ENCODE measurements around the gene SBSN. TPM values are rescaled to one million over a fixed set of nuclear protein-coding genes. Genes with fewer than 3 reads are reported as not detected.

The SBSN gene
- total and polyA plus RNA-seq, 10 of the 15 experiments (the other 5 are each of a cell fraction or from before 2014, with no cell fraction given): 0.09 TPM; not detected in 9

GRCh38 chr19:35508129-35508528 is 20.0 kb downstream of the SBSN start:
- Histone ChIP-seq H3K4me2 (ENCODE audit: control insufficient read depth, insufficient read depth) (no peak overlapping the region; the same call in 1 of the 2 replicates), H3K4me3 (peak overlapping the region; percentile 33; the same call in 1 of the 2 replicates), H3K36me3 (ENCODE audit: control insufficient read depth in 2 of 2, insufficient read depth in 2 of 2, low read length in 1 of 2) (no peaks in the 10 kb centered on the region), H3K4me1 (ENCODE audit: control insufficient read depth, insufficient read depth, low read length) (peaks cover 8% of the 10 kb centered on the region), H2AFZ (ENCODE audit: control insufficient read depth, low read depth, low read length) (no peak overlapping the region), H4K20me1 (ENCODE audit: control insufficient read depth, insufficient read depth) (no peaks in the 10 kb centered on the region), H3K27ac (ENCODE audit: control insufficient read depth, insufficient read depth) (0 out of 2 replicates have a peak overlapping the region, but pooled peaks have one; percentile 15), H3K79me2 (ENCODE audit: control insufficient read depth, insufficient read depth, low read length) (no peaks in the 10 kb centered on the region), H3K9ac (ENCODE audit: control insufficient read depth, insufficient read depth, low read length) (no peak overlapping the region), H3K27me3 (replicated peaks in 1 of 2; ENCODE audit: control insufficient read depth in 2 of 2, insufficient read depth in 2 of 2, low read length in 1 of 2) (no peaks in the 10 kb centered on the region; a peak in 1 of 4 replicates), H3K9me3 (replicated peaks; ENCODE audit: control insufficient read depth, insufficient read depth, low read length) (no peaks in the 10 kb centered on the region)
- TF ChIP-seq BCL3 (IDR thresholded peaks at IDR 0.05; ENCODE audit: borderline replicate concordance, insufficient read depth, low read depth, low read length, poor library complexity, severe bottlenecking) (no peak), RB1 (IDR thresholded peaks at IDR 0.05; ENCODE audit: borderline replicate concordance) (no peak), NR2F1 (conservative IDR thresholded peaks at IDR 0.05) (no peak), RUNX3 (IDR thresholded peaks at IDR 0.05; ENCODE audit: low read length) (no peak), BMI1 (IDR thresholded peaks at IDR 0.05; ENCODE audit: borderline replicate concordance) (no peak), ETV6 (conservative IDR thresholded peaks at IDR 0.05 in 1 of 2, IDR thresholded peaks at IDR 0.05 in 1 of 2; ENCODE audit: borderline replicate concordance in 1 of 2, low read depth in 1 of 2) (no peak), EED (IDR thresholded peaks at IDR 0.05; ENCODE audit: low read depth) (no peak), ASH2L (IDR thresholded peaks at IDR 0.05; ENCODE audit: borderline replicate concordance, low read depth) (no peak), USF1 (IDR thresholded peaks at IDR 0.05; ENCODE audit: borderline replicate concordance, extremely low read length, insufficient read depth, low read depth, low read length) (no peak), POU2F2 (IDR thresholded peaks at IDR 0.05; ENCODE audit: borderline replicate concordance, low read depth, low read length) (no peak), LARP7 (IDR thresholded peaks at IDR 0.05) (no peak)
- 8% methylated on average over 3 of the region's 3 CpGs for WGBS (ENCODE audit: insufficient coverage, insufficient replicate concordance, low lambda C conversion rate, missing lambda C conversion rate)
- CTCF ChIA-PET: interaction anchor here (0.6 to 6.3 kb wide), 19 partner anchors 12 to 522 kb away, joined by 3 to 87 read pairs (median 5); no protein-coding TSS in a partner anchor
- RAD21 ChIA-PET (ENCODE audit: unreplicated experiment): interaction anchor here (1.1 to 4.8 kb wide), 12 partner anchors 13 to 365 kb away, joined by 3 to 24 read pairs (median 4); partner anchors contain the start of gene FXYD7
- intact Hi-C loops (cut with micrococcal nuclease; ENCODE audit: unreplicated experiment): no loop called here
- DNase-seq (ENCODE audit: low read depth, low spot score): no peak
- in situ Hi-C loops (cut with MboI): no loop called here
- SMC1A ChIA-PET (ENCODE audit: uncharacterized antibody, unreplicated experiment): interaction anchor here (0.9 to 5.7 kb wide), 15 partner anchors 13 to 192 kb away, joined by 3 to 35 read pairs (median 4); partner anchors contain the start of genes FFAR1 and FFAR3
- ATAC-seq: no peak
- BruUV-seq (replicated peaks): no TSS peak
- POLR2A ChIA-PET: interaction anchor here (0.6 to 3.5 kb wide), 11 partner anchors 13 to 194 kb away, joined by 3 to 12 read pairs (median 4); partner anchors contain the start of gene FFAR1
- FAIRE-seq: no peak

Data from GM12878 (cell line).